ENCODE data around the gene RSPO1.
A peak's percentile ranks its signal among the peaks of the same experiment; 100 is the strongest.
"Not testable (repeated sequence)": the region's sequence is repeated elsewhere in the genome, so short reads cannot be mapped to it uniquely, and the experiment has no call there.

Gene RSPO1

GRCh38 chr1:37634244-37634991, at the start of gene RSPO1:
RSPO1 (minus strand) TSS chr1:37634892; CDS start chr1:37629661, 5,231 bp downstream.
- DNase-seq (ENCODE audit: low read depth in 2 of 2, low spot score in 1 of 2), result no peak

DNA sequence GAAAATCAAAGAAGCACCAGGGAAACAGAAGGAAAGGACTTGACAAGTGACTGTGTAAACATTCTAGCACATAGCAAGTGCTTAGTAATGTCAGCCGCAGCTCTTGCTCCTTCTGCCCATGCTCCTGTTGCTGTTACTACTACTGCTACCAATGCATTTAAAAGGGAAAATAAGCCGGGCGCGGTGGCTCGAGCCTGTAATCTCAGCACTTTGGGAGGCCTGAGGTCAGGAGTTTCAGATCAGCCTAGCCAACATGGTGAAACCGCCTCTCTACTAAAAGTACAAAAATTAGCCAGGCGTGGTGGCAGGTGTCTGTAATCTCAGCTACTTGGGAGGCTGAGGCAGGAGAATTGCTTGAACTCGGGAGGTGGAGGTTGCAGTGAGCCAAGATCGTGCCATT, 49.5 kb upstream of the RSPO1 start:
- not testable (repeated sequence) for DNase-seq (ENCODE audit: low read depth in 2 of 2, low spot score in 1 of 2)

- DNase-seq (ENCODE audit: low read depth in 2 of 2, low spot score in 1 of 2), result peak; percentile 41 to 64
Observed at GRCh38 chr1:37682334-37682987, 47.8 kb upstream of the RSPO1 start.

DNA sequence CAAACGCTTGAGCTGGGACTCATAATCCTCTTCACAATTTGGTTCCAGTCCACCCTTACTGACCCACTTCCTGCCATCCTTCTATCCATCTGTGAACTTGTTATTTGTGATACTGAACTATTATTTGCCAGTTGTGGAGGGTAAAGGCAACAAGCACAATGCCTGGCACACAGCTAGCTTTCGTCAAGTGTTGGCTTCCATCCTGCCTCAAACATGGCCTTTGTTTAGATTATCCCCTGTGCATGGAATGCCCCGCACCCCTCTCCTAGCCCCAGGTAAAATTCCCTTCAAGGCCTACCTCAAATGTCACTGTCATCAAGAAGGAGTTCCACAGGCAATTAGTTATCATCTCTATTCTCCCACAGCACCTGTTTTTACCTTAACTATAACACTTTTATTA, 46.2 kb upstream of the RSPO1 start:
- DNase-seq (ENCODE audit: low read depth in 2 of 2, low spot score in 1 of 2), result no peak

- DNase-seq (ENCODE audit: low read depth in 2 of 2, low spot score in 1 of 2), result no peak
Observed at GRCh38 chr1:37677808-37678207, 43.1 kb upstream of the RSPO1 start.

DNA sequence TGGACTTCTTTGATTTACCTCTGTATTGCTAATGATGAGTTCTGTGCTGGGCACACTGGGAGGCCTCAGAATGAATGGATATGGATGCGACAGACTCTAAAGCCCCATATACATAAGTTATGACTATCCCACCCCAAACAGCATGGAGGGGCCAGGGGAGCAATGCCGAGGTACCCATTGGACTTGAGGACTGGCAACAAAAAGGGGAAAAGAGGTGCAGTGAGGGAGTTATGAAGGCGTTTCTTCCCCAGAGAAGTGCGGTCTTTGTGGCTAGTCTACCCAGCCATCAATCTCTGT, 42.4 kb upstream of the RSPO1 start:
- DNase-seq (ENCODE audit: low read depth in 2 of 2, low spot score in 1 of 2), result no peak

DNA sequence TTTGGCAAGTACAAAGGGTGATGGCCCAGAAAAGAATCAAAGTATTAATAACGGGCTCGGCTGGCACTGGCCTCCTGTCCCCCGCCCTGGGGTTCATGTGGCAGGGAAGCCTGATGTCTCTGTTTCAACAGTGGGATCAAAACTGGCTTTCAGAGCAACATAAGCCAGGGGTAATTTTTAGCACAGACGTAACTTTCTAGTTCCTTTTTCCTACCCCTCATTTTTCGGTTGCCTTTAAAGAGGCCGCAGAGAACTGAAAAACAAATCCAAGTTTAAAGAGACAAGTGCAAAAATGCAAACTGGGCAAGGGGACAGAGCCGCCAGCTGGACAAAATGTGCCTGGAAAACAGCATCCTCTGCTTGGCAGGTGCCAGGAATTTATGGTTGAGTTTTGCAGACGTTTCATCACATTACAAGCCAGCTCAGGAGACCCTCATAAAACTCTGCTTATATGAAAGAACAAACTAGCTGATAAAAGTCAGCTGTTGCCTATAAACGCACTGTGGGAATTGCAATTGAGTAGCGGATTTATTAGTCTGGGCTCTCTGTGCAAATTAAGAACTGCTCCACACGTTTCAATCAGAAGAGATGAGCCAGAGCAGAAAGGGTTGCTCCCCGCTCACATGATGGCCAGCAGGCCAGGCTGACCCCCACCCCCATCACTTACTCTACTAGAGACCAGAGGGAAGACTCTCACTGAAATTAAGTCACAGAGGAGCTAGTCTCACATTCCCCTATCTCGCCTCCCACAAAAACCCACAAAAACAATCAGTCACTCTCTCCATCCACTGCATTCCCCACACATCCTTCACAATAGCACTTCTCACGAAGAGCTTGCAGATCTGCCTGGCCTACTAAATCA, 41.8 kb upstream of the RSPO1 start:
- DNase-seq (ENCODE audit: low read depth in 2 of 2, low spot score in 1 of 2), result no peak

GRCh38 chr1:37673920-37674319, 39.2 kb upstream of the RSPO1 start:
- DNase-seq (ENCODE audit: low read depth in 2 of 2, low spot score in 1 of 2), result peak in 1 of 2 donors; percentile 24

GRCh38 chr1:37672136-37672870, 37.6 kb upstream of the RSPO1 start:
- DNase-seq (ENCODE audit: low read depth in 2 of 2, low spot score in 1 of 2), result no peak

DNA sequence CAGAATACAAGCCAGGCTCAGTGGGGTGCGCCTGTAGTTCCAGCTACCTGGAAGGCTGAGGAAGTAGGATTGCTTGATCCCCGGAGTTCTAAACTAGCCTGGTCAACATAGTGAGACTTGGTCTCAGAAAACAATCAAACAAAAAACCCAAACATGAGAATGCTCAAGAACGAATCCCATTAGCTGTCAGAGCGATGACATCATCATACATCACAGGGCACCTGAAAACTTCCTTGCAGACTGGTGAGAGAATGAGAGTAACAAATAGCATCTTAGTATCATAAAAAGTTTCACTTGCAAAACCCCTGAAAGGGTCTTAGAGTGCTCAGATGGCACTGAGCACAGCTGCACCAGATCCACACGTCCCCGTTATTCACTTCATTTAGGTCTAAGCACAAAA, 36.6 kb upstream of the RSPO1 start:
- DNase-seq (ENCODE audit: low read depth in 2 of 2, low spot score in 1 of 2), result no peak

- DNase-seq (ENCODE audit: low read depth in 2 of 2, low spot score in 1 of 2), result no peak
Observed at GRCh38 chr1:37670133-37670532, 35.4 kb upstream of the RSPO1 start.

GRCh38 chr1:37667023-37667671, 32.5 kb upstream of the RSPO1 start:
- no peak for DNase-seq (ENCODE audit: low read depth in 2 of 2, low spot score in 1 of 2)

GRCh38 chr1:37666241-37666867, 31.7 kb upstream of the RSPO1 start:
- DNase-seq (ENCODE audit: low read depth in 2 of 2, low spot score in 1 of 2), result no peak

DNA sequence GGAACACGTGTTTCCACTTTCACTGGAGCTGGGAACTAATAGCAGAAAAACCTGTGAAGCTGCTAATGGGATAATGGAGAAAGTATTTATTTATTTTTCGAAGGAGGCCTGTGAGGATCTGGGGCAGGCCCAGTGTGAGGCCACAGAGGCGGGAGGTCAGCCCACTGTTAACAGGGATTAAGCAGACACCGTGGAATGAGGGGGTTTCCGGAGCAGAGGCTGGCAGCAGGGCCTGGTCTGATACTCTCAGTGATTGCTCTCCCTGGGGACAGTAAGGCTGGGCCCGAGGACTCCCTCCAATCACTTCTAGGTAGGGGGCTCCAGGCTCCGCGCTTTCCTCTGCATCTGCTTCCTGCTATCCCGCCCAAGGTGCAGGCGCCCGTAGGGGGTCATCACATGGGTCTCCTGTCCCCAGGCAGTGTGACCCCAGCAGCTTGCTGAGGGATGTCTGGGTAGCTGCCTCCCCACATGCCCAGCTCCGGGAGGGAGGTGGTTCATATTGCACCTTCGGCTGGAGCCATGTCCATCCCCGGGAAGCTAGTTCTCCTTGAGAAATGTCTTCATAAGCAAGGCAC, 28.8 kb upstream of the RSPO1 start:
- no peak for DNase-seq (ENCODE audit: low read depth in 2 of 2, low spot score in 1 of 2)

GRCh38 chr1:37662031-37662755, 27.5 kb upstream of the RSPO1 start:
- DNase-seq (ENCODE audit: low read depth in 2 of 2, low spot score in 1 of 2), result no peak

- no peak for DNase-seq (ENCODE audit: low read depth in 2 of 2, low spot score in 1 of 2)
Observed at GRCh38 chr1:37661401-37661800, 26.7 kb upstream of the RSPO1 start.

DNA sequence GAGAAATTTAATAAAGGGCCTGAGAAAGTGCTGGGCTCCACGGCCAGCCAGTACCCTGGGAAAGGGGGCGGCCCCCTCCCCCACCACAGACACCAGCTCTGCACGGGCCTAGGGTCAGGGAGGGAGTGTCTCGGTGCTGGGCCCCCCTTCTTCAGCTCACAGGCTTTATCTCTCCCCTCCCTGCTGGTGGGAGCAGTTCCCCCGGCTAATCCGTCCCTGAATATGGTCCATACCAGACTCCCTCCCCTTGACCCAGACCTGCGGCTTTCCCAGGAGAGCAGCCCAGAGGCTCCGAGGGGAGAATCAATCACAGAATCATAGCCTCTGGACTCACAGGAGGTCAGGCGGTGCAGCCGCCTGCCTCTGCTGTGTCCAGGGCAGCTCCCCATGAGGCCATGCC, 26.0 kb upstream of the RSPO1 start:
- DNase-seq (ENCODE audit: low read depth in 2 of 2, low spot score in 1 of 2), result no peak

DNA sequence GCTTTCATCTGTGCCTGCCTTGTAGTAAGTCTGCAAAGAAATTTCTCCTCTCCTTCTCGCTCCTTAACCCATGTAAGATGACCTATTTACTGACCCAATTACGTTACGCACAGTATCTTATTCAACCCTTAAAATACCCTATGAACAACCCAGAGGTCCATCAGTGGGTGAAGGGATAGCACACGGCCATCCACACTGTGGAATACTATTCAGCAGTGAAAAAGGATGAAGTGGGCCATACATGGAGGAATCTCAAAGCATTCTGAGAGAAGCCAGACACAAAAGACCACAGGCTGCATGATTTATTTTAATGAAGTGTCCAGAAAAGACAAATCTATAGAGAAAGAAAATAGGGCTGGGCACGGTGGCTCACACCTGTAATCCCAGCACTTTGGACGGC, 23.8 kb upstream of the RSPO1 start:
- no peak for DNase-seq (ENCODE audit: low read depth in 2 of 2, low spot score in 1 of 2)

DNA sequence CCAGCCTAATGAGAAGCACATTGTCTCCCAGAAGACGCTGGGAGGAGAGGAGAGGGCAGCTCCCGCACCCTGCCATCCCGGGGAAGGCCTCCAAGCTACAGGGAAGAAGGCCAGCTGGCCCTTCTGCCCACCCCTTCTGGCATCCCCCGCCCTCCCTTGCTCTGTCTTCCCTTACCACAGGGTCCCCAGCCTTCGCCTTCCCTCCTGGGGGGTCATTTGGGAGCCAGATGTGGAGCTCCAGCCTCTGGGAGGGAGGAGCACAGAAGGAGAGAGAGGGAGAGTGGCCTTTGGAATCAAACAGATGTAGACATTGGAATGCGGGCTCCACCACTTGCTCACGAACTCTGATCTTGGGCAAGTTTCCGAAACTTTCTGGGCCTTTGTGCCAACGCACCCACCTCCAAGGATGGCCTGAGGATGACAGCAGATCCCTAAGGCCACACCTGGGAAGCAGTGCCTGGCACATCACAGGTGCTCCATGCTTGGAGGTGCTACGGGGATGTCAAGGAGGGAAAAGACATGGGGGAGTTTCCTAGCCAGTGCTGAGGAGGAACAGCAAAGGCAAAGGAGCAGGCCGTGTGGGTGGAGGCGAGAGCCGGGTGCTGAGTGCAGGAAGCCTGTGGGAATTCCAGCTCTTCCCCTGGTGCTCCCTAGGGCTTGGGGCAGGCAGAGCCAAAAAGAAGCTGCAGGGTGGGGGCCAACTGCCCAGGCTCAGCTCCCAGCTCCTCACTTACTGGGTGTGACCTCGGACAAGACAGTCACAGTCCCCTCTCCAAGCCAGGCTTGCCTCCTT, 23.1 kb upstream of the RSPO1 start:
- DNase-seq (ENCODE audit: low read depth in 2 of 2, low spot score in 1 of 2), result no peak
